GM12864 (cell line): ENCODE results near the gene ERC2.

Experiments
- DNase-seq: peaks from one replicate; pipeline ENCODE4 v3.0.0-alpha.2; 2011; ENCODE audit warnings: low read depth
- H3K4me3 ChIP-seq: 2 replicates; pipeline ENCODE4 v1.5.1; 2011; ENCODE audit warnings: mild to moderate bottlenecking, low read depth, low read length, control low read depth
- TF ChIP-seq, protein P1 (sequence below): IDR thresholded peaks from 2 replicates; pipeline ENCODE4 v1.5.1; 2011; ENCODE audit warnings: low read depth, mild to moderate bottlenecking, moderate library complexity, low read length, control low read depth, inconsistent platforms; ENCODE audit errors: missing control alignments

ERC2 gene

DNA sequence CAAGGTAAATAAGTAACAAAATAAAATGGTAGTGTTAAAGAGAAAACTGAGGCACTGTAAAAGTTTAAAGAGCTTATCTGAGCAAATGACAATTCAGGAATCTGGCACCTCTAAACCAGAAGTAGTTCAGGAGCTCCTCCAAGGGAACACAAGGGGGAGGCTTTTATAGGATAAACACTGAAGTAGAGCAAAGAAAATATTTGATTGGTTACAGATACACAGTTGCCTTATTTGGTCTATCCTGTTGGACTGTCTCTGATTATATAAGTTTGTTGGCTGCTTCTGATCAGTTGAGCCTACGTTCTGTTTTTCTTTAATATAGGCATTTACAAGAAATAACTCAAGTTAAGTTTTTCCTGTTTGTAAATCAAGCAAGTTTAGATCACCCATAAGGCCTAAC, 146.9 kb downstream of the ERC2 start:
- no peak overlapping the region for H3K4me3 ChIP-seq
- TF ChIP-seq, protein P1, sequence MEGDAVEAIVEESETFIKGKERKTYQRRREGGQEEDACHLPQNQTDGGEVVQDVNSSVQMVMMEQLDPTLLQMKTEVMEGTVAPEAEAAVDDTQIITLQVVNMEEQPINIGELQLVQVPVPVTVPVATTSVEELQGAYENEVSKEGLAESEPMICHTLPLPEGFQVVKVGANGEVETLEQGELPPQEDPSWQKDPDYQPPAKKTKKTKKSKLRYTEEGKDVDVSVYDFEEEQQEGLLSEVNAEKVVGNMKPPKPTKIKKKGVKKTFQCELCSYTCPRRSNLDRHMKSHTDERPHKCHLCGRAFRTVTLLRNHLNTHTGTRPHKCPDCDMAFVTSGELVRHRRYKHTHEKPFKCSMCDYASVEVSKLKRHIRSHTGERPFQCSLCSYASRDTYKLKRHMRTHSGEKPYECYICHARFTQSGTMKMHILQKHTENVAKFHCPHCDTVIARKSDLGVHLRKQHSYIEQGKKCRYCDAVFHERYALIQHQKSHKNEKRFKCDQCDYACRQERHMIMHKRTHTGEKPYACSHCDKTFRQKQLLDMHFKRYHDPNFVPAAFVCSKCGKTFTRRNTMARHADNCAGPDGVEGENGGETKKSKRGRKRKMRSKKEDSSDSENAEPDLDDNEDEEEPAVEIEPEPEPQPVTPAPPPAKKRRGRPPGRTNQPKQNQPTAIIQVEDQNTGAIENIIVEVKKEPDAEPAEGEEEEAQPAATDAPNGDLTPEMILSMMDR: no peak
- no peak for DNase-seq

DNA sequence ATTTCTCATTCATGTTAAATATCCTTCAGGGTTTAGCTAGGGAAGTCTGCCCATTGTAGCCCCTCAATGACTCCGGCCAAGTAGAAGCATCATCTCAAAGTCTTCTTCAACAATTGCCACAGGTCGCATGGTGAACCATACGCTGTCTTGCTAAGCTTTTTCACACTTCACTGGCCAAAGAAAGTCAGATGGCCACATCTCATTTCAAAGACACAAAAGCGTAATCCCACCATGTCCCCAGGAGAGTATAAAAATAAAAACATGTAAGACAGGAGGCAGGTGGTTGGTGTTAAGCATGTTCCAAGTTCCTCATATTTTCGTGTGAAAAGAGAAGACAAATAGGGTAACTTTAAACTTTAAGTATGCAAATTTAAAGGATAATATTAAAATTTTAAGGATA, 147.4 kb downstream of the ERC2 start:
- DNase-seq: no peak
- H3K4me3 ChIP-seq: no peak overlapping the region
- TF ChIP-seq, protein P1: no peak

- DNase-seq: no peak
- H3K4me3 ChIP-seq: no peak overlapping the region
- TF ChIP-seq, protein P1: no peak
These were observed 149.4 kb downstream of the ERC2 start for GRCh38 chr3:56318891-56319290.

DNA sequence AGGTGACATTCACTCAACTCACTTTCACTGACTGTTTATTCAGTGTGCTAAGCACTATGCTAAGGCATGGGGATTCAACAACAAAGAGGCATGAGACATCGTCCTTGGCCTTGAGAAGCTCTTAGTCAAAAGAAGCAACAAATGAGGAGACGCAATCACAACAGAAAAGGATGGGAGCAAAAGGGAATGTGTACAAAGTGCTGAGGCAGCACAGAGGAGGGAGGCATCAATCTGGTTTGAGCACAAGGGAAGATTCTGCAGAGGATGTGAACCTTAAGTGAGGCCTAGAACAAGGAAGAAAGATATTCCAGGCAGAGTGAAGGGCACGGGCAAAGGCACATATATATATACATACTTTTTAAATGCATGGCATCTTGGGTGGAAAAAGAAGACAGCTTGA, 151.3 kb downstream of the ERC2 start:
- DNase-seq: no peak
- no peak overlapping the region for H3K4me3 ChIP-seq
- TF ChIP-seq, protein P1: no peak

- TF ChIP-seq, protein P1: no peak
- H3K4me3 ChIP-seq: no peak overlapping the region
- no peak for DNase-seq
These were observed 153.4 kb downstream of the ERC2 start for GRCh38 chr3:56314842-56315241.

DNA sequence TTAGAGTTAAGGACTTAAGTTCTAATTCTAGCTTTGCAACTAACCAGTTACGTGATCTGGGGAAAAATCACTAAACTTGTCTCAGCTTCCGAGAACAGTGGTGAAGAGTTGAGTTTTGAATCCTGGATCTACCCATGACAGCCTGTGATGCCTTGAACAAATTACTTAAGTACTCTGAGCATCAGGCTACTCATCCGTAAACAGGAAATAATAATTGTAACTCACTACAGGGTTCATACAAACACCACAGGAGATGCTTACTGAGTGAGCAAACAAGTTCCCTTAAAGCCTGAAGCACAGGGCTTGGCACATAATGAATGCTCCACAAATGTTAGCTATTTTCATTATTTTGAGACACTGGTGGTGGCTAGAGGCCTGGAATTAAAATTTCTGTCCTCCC, 158.8 kb downstream of the ERC2 start:
- TF ChIP-seq, protein P1: no peak
- DNase-seq: no peak
- no peak overlapping the region for H3K4me3 ChIP-seq

- no peak for DNase-seq
- TF ChIP-seq, protein P1: no peak
- no peak overlapping the region for H3K4me3 ChIP-seq
These were observed 159.8 kb downstream of the ERC2 start for GRCh38 chr3:56308471-56308870.
